SH-SY5Y (cell line): ENCODE data around the gene AFP.

ENCODE experiments used
- GATA2 ChIP-seq: IDR thresholded peaks from 2 replicates; pipeline ENCODE4 v1.6.1; 2011; ENCODE audit warnings: mild to moderate bottlenecking, low read depth, low read length
- GATA3 ChIP-seq: IDR thresholded peaks from 2 replicates; pipeline ENCODE4 v1.6.1; 2011; ENCODE audit warnings: low read depth, mild to moderate bottlenecking, low read length, moderate library complexity

Gene AFP

DNA sequence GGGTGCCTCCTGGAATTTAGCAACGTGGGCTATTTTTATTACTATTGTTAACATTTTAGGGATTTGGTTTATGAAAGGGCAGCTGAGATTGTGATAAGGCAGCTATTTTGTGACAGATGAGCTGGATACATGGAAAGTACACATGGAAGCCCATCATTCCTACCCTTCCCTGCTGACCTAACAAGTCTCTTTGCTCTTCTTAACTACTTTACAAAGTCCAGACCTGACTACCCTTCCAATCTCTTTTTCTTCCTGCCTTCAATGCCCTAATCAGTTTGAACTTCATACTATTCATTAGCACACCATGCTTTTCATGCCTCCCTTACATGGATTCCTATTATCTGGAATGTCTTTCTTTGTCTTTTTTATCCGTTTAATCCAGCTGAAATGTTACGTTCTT lies 9.4 kb upstream of the AFP start:
- TF ChIP-seq GATA3 (no peak), GATA2 (no peak)

DNA sequence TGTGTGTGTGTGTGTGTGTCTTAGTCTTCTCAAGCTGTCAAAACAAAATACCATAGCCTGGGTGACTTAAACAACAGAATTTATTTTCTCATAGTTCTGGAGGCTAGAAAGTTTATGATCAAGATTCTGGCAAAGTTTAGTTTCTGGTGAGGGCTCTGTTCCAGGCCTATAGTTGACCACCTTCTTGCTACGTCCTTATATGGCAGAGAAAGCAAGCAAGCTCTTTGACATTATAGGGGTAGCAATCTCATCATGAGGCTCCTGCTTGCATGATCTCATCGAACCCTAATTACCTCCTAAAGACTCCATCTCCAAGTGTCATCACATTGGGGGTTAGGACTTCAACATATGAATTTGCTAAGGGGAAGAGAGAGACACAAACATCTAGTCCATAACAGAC lies 6.9 kb upstream of the AFP start:
- no peak for TF ChIP-seq GATA2
- no peak for TF ChIP-seq GATA3

DNA sequence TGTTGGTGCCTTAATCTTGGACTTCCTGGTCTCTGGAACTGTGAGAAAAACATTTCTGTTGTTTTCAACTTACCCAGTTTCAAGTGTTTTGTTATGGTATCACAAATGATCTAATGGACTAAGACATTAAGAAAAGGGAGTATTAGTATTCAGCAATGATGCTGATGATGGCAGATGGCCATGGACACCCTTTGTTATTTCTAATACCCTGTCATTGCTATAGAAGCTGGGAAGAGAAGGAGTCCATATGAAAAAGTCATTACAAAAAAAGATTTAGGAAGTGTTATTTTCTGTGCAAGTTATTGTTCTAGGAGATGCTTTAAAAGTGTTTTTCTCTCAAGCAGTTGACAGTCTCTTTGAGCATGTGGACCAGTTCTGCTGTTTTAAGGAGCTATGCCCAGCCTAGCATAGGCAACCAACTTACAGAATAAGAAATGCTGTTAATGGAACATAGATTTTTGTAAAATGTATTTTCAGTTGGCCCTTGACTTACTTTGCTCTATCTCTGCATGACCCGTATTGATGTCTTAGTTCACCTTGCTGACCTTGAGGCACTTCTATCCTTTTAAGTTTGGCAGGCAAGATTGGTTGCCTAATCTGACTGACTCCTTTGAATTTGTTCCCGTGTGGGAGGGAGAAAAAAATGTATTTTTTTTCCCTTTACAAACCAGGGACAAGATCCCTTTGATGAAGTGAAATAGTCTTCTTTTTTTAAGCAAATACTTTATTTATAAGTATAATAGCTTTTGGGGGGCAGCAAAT lies 6.0 kb upstream of the AFP start:
- TF ChIP-seq GATA2 (no peak), GATA3 (no peak)

DNA sequence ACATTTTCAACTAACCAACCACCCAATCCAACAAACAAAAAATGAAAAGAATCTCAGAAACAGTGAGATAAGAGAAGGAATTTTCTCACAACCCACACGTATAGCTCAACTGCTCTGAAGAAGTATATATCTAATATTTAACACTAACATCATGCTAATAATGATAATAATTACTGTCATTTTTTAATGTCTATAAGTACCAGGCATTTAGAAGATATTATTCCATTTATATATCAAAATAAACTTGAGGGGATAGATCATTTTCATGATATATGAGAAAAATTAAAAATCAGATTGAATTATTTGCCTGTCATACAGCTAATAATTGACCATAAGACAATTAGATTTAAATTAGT lies 4.2 kb upstream of the AFP start:
- TF ChIP-seq GATA2 = no peak
- no peak for TF ChIP-seq GATA3

- TF ChIP-seq GATA3 (no peak), GATA2 (no peak)
Measured at GRCh38 chr4:73432169-73433000, 3.6 kb upstream of the AFP start.

DNA sequence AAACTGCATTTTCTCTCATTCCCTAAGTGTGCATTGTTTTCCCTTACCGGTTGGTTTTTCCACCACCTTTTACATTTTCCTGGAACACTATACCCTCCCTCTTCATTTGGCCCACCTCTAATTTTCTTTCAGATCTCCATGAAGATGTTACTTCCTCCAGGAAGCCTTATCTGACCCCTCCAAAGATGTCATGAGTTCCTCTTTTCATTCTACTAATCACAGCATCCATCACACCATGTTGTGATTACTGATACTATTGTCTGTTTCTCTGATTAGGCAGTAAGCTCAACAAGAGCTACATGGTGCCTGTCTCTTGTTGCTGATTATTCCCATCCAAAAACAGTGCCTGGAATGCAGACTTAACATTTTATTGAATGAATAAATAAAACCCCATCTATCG lies 2.9 kb upstream of the AFP start:
- TF ChIP-seq GATA3 = no peak
- no peak for TF ChIP-seq GATA2

GRCh38 chr4:73434311-73434710 lies 1.7 kb upstream of the AFP start:
- TF ChIP-seq GATA3 = no peak
- no peak for TF ChIP-seq GATA2

GRCh38 chr4:73436674-73437557 lies 895 bp downstream of the AFP start:
- TF ChIP-seq GATA2 = no peak
- no peak for TF ChIP-seq GATA3

DNA sequence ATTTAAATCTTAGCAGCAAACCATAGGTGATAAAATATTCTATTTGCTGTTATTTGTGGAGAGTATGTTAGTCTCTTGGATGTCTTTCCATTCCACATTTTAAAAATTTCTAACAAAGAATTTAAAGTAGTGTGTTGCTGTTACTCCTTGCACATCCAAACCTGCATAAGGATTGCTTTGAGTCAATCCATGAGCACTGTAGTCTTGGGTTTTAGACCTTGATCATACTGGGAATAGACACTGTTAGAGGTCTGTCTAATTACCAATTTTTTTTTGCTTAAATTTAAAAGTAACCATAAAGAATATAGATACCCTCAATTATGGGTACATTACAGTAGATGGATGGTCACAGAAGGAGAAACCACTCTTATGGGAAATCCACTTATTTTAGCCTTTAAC lies 1.5 kb downstream of the AFP start:
- no peak for TF ChIP-seq GATA3
- no peak for TF ChIP-seq GATA2

- TF ChIP-seq GATA3 = no peak
- no peak for TF ChIP-seq GATA2
Measured at GRCh38 chr4:73438048-73438447, 2.0 kb downstream of the AFP start.

DNA sequence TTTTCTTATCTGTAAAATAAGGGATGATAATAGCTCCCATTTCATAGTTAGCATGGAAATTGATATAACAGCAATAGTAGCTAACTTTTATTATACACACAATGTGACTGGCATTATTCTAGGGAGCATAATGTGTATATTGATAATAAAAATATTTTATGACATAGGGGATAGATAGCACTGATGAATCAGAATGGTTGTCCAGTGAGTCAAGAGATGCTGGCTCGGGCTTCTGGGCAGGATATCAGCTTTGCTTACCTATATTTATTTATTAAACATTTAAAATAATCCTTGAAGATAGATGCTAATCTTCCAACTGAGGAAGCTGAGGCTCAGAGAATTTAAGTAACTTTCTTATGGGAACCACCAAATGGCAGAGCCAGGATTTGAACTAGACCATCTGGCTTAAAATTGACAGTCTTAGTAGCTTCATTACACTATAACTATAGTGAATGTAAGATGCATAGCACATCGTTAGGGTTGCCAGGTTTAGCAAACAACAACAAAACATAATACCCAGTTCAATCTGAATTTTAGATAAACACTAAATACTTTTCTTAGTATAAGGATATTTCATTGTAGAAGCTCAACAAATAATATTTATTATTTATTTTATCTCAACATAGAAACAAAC lies 2.7 kb downstream of the AFP start:
- no peak for TF ChIP-seq GATA3
- TF ChIP-seq GATA2 = no peak

GRCh38 chr4:73439445-73439844 lies 3.4 kb downstream of the AFP start:
- TF ChIP-seq GATA3 = no peak
- no peak for TF ChIP-seq GATA2

GRCh38 chr4:73439991-73440390 lies 4.0 kb downstream of the AFP start:
- no peak for TF ChIP-seq GATA3
- TF ChIP-seq GATA2 = no peak

DNA sequence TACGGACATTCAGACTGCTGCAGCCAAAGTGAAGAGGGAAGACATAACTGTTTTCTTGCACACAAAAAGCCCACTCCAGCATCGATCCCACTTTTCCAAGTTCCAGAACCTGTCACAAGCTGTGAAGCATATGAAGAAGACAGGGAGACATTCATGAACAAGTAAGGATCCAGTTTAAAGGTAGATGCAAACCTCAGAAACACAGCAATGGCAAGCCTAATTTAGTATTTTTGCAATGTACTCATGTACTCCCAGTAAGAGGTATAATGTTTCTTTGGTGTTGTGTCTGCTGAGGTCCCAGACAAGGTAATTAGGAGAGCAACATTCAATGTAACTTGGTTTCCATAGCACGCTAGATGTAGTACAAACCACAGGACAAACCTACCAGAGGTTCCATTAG lies 4.6 kb downstream of the AFP start:
- TF ChIP-seq GATA3 (no peak), GATA2 (no peak)
